HEK293 (cell line): ENCODE data around the gene DYNLT2.

ENCODE experiments used
- FEZF1 ChIP-seq: fragments of 450-650 bp; formaldehyde crosslinking; IDR thresholded peaks from 2 replicates; pipeline ENCODE4 v1.5.1; 2016; ENCODE audit warnings: missing biosample characterization, missing genetic modification characterization
- HOXD13 ChIP-seq: sonication (generic); formaldehyde crosslinking; IDR thresholded peaks from 2 replicates; pipeline ENCODE4 v1.8.0; 2022; ENCODE audit warnings: missing genetic modification reagents, borderline replicate concordance
- KLF10 ChIP-seq: fragments of 450-650 bp; IDR thresholded peaks from 2 replicates; pipeline ENCODE4 v1.5.1; 2018; ENCODE audit warnings: missing biosample characterization, mild to moderate bottlenecking, missing genetic modification characterization
- SCRT1 ChIP-seq: fragments of 450-650 bp; formaldehyde crosslinking; IDR thresholded peaks from 2 replicates; pipeline ENCODE4 v1.5.1; 2016; ENCODE audit warnings: missing biosample characterization, missing genetic modification characterization, borderline replicate concordance
- SP2 ChIP-seq: fragments of 450-650 bp; formaldehyde crosslinking; IDR thresholded peaks from 2 replicates; pipeline ENCODE4 v1.5.1; 2016; ENCODE audit warnings: missing biosample characterization, missing genetic modification characterization
- SP3 ChIP-seq: fragments of 450-650 bp; formaldehyde crosslinking; IDR thresholded peaks from 2 replicates; pipeline ENCODE4 v1.5.1; 2016; ENCODE audit warnings: missing biosample characterization, missing genetic modification characterization
- ZBTB8A ChIP-seq: fragments of 450-650 bp; formaldehyde crosslinking; IDR thresholded peaks from 2 replicates; pipeline ENCODE4 v1.5.1; 2016; ENCODE audit warnings: missing biosample characterization, missing genetic modification characterization
- ZFP41 ChIP-seq: fragments of 450-650 bp; formaldehyde crosslinking; IDR thresholded peaks from 2 replicates; pipeline ENCODE4 v1.5.1; 2016; ENCODE audit warnings: missing biosample characterization, missing genetic modification characterization, borderline replicate concordance
- ZNF175 ChIP-seq: fragments of 450-650 bp; formaldehyde crosslinking; IDR thresholded peaks from 2 replicates; pipeline ENCODE4 v1.5.1; 2016; ENCODE audit warnings: missing biosample characterization, missing genetic modification characterization
- ZNF2 ChIP-seq: fragments of 450-650 bp; formaldehyde crosslinking; IDR thresholded peaks from 2 replicates; pipeline ENCODE4 v1.5.1; 2016; ENCODE audit warnings: missing biosample characterization, missing genetic modification characterization
- ZNF202 ChIP-seq: fragments of 450-650 bp; formaldehyde crosslinking; IDR thresholded peaks from 2 replicates; pipeline ENCODE4 v1.5.1; 2016; ENCODE audit warnings: missing biosample characterization, missing genetic modification characterization, borderline replicate concordance
- ZNF221 ChIP-seq: fragments of 450-650 bp; formaldehyde crosslinking; IDR thresholded peaks from 2 replicates; pipeline ENCODE4 v1.5.1; 2017; ENCODE audit warnings: missing biosample characterization, missing genetic modification characterization, borderline replicate concordance
- ZNF223 ChIP-seq: fragments of 450-650 bp; formaldehyde crosslinking; IDR thresholded peaks from 2 replicates; pipeline ENCODE4 v1.5.1; 2016; ENCODE audit warnings: missing biosample characterization, missing genetic modification characterization
- ZNF248 ChIP-seq: fragments of 450-650 bp; formaldehyde crosslinking; IDR thresholded peaks from 2 replicates; pipeline ENCODE4 v1.5.1; 2017; ENCODE audit warnings: missing biosample characterization, missing genetic modification characterization
- ZNF292 ChIP-seq: fragments of 450-650 bp; formaldehyde crosslinking; IDR thresholded peaks from 2 replicates; pipeline ENCODE4 v1.5.1; 2016; ENCODE audit warnings: low read depth, missing biosample characterization, missing genetic modification characterization, borderline replicate concordance
- ZNF341 ChIP-seq: fragments of 450-650 bp; formaldehyde crosslinking; IDR thresholded peaks from 2 replicates; pipeline ENCODE4; 2016; ENCODE audit warnings: low read depth, missing biosample characterization, missing genetic modification characterization
- ZNF350 ChIP-seq: fragments of 450-650 bp; formaldehyde crosslinking; IDR thresholded peaks from 2 replicates; pipeline ENCODE4 v1.5.0; 2017; ENCODE audit warnings: missing biosample characterization, mild to moderate bottlenecking, missing genetic modification characterization
- ZNF354C ChIP-seq: fragments of 450-650 bp; formaldehyde crosslinking; IDR thresholded peaks from 2 replicates; pipeline ENCODE4 v1.5.1; 2016; ENCODE audit warnings: missing biosample characterization, missing genetic modification characterization, low read depth, borderline replicate concordance
- ZNF423 ChIP-seq: fragments of 450-650 bp; formaldehyde crosslinking; IDR thresholded peaks from 2 replicates; pipeline ENCODE4 v1.5.1; 2016; ENCODE audit warnings: missing biosample characterization, missing genetic modification characterization
- ZNF433 ChIP-seq: fragments of 450-650 bp; formaldehyde crosslinking; IDR thresholded peaks from 2 replicates; pipeline ENCODE4 v1.5.1; 2016; ENCODE audit warnings: missing biosample characterization, missing genetic modification characterization, low read depth
- ZNF48 ChIP-seq: fragments of 450-650 bp; formaldehyde crosslinking; IDR thresholded peaks from 2 replicates; pipeline ENCODE4 v1.5.1; 2016; ENCODE audit warnings: missing biosample characterization, missing genetic modification characterization
- ZNF514 ChIP-seq: fragments of 450-650 bp; formaldehyde crosslinking; IDR thresholded peaks from 2 replicates; pipeline ENCODE4 v1.5.1; 2016; ENCODE audit warnings: missing biosample characterization, missing genetic modification characterization
- ZNF555 ChIP-seq: fragments of 450-650 bp; formaldehyde crosslinking; conservative IDR thresholded peaks from 2 replicates; pipeline ENCODE4 v1.5.1; 2017; ENCODE audit warnings: missing biosample characterization, mild to moderate bottlenecking, missing genetic modification characterization, inconsistent platforms
- ZNF560 ChIP-seq: fragments of 450-650 bp; formaldehyde crosslinking; IDR thresholded peaks from 2 replicates; pipeline ENCODE4 v1.5.1; 2017; ENCODE audit warnings: missing biosample characterization, missing genetic modification characterization, borderline replicate concordance
- ZNF571 ChIP-seq: fragments of 450-650 bp; formaldehyde crosslinking; IDR thresholded peaks from 2 replicates; pipeline ENCODE4 v1.5.0; 2017; ENCODE audit warnings: missing biosample characterization, missing genetic modification characterization
- ZNF621 ChIP-seq: fragments of 450-650 bp; formaldehyde crosslinking; IDR thresholded peaks from 2 replicates; pipeline ENCODE4 v1.5.1; 2017; ENCODE audit warnings: missing biosample characterization, missing genetic modification characterization
- ZNF664 ChIP-seq: fragments of 450-650 bp; formaldehyde crosslinking; IDR thresholded peaks from 2 replicates; pipeline ENCODE4 v1.5.1; 2016; ENCODE audit warnings: missing biosample characterization, missing genetic modification characterization
- ZNF677 ChIP-seq: fragments of 450-650 bp; IDR thresholded peaks from 2 replicates; pipeline ENCODE4 v1.5.0; 2018; ENCODE audit warnings: missing biosample characterization, mild to moderate bottlenecking, missing genetic modification characterization, moderate library complexity
- ZNF747 ChIP-seq: fragments of 450-650 bp; formaldehyde crosslinking; IDR thresholded peaks from 2 replicates; pipeline ENCODE4 v1.5.1; 2016; ENCODE audit warnings: missing biosample characterization, missing genetic modification characterization
- ZNF768 ChIP-seq: fragments of 450-650 bp; formaldehyde crosslinking; IDR thresholded peaks from 2 replicates; pipeline ENCODE4 v1.5.1; 2018; ENCODE audit warnings: missing biosample characterization, mild to moderate bottlenecking, missing genetic modification characterization
- ZNF785 ChIP-seq: fragments of 450-650 bp; formaldehyde crosslinking; IDR thresholded peaks from 2 replicates; pipeline ENCODE4 v1.5.1; 2016; ENCODE audit warnings: missing biosample characterization, missing genetic modification characterization
- ZSCAN23 ChIP-seq: fragments of 450-650 bp; formaldehyde crosslinking; IDR thresholded peaks from 2 replicates; pipeline ENCODE4 v1.5.1; 2016; ENCODE audit warnings: missing biosample characterization, missing genetic modification characterization
- TF ChIP-seq, protein P1 (sequence below): fragments of 450-650 bp; IDR thresholded peaks from 2 replicates; pipeline ENCODE4 v1.5.1; 2018; ENCODE audit warnings: missing biosample characterization, missing genetic modification characterization
- TF ChIP-seq, protein P2 (sequence below): fragments of 450-650 bp; formaldehyde crosslinking; IDR thresholded peaks from 2 replicates; pipeline ENCODE4 v1.5.1; 2016; ENCODE audit warnings: missing biosample characterization, missing genetic modification characterization
- TF ChIP-seq, protein P3 (sequence below): fragments of 450-650 bp; formaldehyde crosslinking; IDR thresholded peaks from 2 replicates; pipeline ENCODE4 v1.5.1; 2016; ENCODE audit warnings: missing biosample characterization, missing genetic modification characterization
- TF ChIP-seq, protein P4 (sequence below): fragments of 450-650 bp; formaldehyde crosslinking; IDR thresholded peaks from 2 replicates; pipeline ENCODE4 v1.5.1; 2016; ENCODE audit warnings: missing biosample characterization, missing genetic modification characterization

The DYNLT2 gene

GRCh38 chr6:169723200-169723909 is 28.0 kb downstream of the DYNLT2 start (continued):
- TF ChIP-seq ZBTB8A (tag by site-specific recombination): peak; percentile 75
- TF ChIP-seq ZNF621 (tag by site-specific recombination): no peak
- TF ChIP-seq, protein P1, sequence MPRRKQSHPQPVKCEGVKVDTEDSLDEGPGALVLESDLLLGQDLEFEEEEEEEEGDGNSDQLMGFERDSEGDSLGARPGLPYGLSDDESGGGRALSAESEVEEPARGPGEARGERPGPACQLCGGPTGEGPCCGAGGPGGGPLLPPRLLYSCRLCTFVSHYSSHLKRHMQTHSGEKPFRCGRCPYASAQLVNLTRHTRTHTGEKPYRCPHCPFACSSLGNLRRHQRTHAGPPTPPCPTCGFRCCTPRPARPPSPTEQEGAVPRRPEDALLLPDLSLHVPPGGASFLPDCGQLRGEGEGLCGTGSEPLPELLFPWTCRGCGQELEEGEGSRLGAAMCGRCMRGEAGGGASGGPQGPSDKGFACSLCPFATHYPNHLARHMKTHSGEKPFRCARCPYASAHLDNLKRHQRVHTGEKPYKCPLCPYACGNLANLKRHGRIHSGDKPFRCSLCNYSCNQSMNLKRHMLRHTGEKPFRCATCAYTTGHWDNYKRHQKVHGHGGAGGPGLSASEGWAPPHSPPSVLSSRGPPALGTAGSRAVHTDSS (tag by site-specific recombination): no peak
- no peak for TF ChIP-seq ZNF175
- no peak for TF ChIP-seq ZNF768 (tag by site-specific recombination)
- TF ChIP-seq KLF10 (tag by site-specific recombination): peak; percentile 59; the same call in 1 of the 2 replicates
- no peak for TF ChIP-seq ZNF747 (tag by site-specific recombination)
- TF ChIP-seq SP3 (tag by site-specific recombination): peak; percentile 33; the same call in 1 of the 2 replicates
- no peak for TF ChIP-seq ZNF202 (tag by site-specific recombination)
- TF ChIP-seq ZNF514 (tag by site-specific recombination): no peak
- peak; percentile 64; the same call in 1 of the 2 replicates for TF ChIP-seq ZNF664 (tag by site-specific recombination)
- TF ChIP-seq ZNF354C (tag by site-specific recombination): no peak
- peak; percentile 46; the same call in 1 of the 2 replicates for TF ChIP-seq SCRT1 (tag by site-specific recombination)
- no peak for TF ChIP-seq HOXD13
- TF ChIP-seq ZNF2 (tag by site-specific recombination): peak; percentile 43; the same call in 1 of the 2 replicates
- no peak for TF ChIP-seq ZNF223 (tag by site-specific recombination)
- TF ChIP-seq, protein P2, sequence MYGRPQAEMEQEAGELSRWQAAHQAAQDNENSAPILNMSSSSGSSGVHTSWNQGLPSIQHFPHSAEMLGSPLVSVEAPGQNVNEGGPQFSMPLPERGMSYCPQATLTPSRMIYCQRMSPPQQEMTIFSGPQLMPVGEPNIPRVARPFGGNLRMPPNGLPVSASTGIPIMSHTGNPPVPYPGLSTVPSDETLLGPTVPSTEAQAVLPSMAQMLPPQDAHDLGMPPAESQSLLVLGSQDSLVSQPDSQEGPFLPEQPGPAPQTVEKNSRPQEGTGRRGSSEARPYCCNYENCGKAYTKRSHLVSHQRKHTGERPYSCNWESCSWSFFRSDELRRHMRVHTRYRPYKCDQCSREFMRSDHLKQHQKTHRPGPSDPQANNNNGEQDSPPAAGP (tag by site-specific recombination): 0 out of 2 replicates have a peak, but pooled peaks have one; percentile 17
- no peak for TF ChIP-seq ZNF221 (tag by site-specific recombination)
- no peak for TF ChIP-seq FEZF1
- TF ChIP-seq ZNF677: no peak
- no peak for TF ChIP-seq ZFP41
- no peak for TF ChIP-seq ZNF555 (tag by site-specific recombination)
- TF ChIP-seq ZNF48 (tag by site-specific recombination): no peak
- TF ChIP-seq ZSCAN23: no peak
- TF ChIP-seq ZNF292 (tag by site-specific recombination): no peak
- no peak for TF ChIP-seq ZNF433 (tag by site-specific recombination)
- TF ChIP-seq ZNF423: no peak
- TF ChIP-seq ZNF560 (tag by site-specific recombination): no peak
- TF ChIP-seq, protein P3, sequence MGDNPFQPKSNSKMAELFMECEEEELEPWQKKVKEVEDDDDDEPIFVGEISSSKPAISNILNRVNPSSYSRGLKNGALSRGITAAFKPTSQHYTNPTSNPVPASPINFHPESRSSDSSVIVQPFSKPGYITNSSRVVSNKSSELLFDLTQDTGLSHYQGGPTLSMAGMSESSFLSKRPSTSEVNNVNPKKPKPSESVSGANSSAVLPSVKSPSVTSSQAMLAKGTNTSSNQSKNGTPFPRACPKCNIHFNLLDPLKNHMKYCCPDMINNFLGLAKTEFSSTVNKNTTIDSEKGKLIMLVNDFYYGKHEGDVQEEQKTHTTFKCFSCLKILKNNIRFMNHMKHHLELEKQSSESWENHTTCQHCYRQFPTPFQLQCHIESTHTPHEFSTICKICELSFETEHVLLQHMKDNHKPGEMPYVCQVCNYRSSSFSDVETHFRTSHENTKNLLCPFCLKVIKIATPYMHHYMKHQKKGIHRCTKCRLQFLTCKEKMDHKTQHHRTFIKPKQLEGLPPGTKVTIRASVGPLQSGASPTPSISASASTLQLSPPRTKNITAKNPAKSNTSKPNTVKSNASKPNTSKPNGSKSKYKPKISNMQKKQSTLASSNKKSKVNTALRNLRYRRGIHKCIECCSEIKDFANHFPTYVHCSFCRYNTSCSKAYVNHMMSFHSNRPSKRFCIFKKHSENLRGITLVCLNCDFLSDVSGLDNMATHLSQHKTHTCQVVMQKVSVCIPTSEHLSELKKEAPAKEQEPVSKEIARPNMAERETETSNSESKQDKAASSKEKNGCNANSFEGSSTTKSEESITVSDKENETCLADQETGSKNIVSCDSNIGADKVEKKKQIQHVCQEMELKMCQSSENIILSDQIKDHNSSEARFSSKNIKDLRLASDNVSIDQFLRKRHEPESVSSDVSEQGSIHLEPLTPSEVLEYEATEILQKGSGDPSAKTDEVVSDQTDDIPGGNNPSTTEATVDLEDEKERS: no peak
- TF ChIP-seq ZNF785 (tag by site-specific recombination): no peak
- no peak for TF ChIP-seq ZNF571
- TF ChIP-seq SP2 (tag by site-specific recombination): peak; percentile 42
- TF ChIP-seq ZNF341 (tag by site-specific recombination): no peak
- TF ChIP-seq ZNF248 (tag by site-specific recombination): no peak
- TF ChIP-seq ZNF350 (tag by site-specific recombination): no peak
- TF ChIP-seq, protein P4, sequence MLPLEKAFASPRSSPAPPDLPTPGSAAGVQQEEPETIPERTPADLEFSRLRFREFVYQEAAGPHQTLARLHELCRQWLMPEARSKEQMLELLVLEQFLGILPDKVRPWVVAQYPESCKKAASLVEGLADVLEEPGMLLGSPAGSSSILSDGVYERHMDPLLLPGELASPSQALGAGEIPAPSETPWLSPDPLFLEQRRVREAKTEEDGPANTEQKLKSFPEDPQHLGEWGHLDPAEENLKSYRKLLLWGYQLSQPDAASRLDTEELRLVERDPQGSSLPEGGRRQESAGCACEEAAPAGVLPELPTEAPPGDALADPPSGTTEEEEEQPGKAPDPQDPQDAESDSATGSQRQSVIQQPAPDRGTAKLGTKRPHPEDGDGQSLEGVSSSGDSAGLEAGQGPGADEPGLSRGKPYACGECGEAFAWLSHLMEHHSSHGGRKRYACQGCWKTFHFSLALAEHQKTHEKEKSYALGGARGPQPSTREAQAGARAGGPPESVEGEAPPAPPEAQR (tag by site-specific recombination): no peak
